GM19372 (cell line): Measurements from ENCODE around the gene GALNT12.
A peak's percentile ranks its signal among the peaks of the same experiment; 100 is the strongest.

Source experiments
- ATAC-seq: cut with Tn5 transposase; IDR thresholded peaks from one replicate; pipeline ENCODE4 v1.9.1; 2021; ENCODE audit warnings: mild to moderate bottlenecking, low read depth, moderate library complexity; ENCODE audit not compliant: unreplicated experiment

The GALNT12 gene

DNA sequence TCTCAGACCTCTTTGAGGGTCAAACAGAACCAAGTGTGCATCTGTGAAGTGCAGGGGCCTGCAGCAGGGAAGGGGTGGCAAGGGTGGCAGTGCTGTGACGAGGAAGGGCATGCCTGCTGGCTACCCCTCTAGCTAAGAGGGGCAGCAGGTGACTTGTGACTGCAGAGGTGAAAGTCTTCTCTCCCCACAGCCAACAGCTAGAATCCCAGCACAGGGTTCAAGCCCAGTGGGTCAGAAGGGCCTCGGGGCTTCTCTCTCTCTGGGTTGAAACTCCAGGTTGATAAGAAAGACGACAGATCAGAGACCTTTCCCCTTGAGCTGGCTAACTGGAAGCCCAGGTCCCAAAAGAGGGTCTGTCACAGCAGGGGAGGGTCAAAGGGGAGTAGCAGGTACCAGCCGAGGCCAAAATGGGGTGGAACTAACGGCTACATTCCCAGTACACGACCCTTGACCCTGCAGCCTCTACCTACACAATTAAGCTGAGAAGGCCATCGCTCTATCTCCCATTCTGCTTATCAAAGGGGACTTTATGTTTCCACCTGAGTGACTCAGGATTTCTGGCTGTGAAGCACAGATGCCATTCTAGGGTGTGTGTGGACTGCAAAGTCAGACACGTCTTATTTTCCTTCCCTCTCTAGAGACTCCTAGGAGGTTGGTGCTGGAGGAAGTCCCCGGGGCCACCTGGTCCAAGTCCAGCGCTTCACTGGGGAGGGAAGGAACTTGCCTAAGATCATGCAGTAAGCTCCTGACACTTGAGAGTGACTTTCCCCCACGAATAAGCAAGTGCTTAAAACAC lies 25.7 kb upstream of the GALNT12 start:
- no peak for ATAC-seq

DNA sequence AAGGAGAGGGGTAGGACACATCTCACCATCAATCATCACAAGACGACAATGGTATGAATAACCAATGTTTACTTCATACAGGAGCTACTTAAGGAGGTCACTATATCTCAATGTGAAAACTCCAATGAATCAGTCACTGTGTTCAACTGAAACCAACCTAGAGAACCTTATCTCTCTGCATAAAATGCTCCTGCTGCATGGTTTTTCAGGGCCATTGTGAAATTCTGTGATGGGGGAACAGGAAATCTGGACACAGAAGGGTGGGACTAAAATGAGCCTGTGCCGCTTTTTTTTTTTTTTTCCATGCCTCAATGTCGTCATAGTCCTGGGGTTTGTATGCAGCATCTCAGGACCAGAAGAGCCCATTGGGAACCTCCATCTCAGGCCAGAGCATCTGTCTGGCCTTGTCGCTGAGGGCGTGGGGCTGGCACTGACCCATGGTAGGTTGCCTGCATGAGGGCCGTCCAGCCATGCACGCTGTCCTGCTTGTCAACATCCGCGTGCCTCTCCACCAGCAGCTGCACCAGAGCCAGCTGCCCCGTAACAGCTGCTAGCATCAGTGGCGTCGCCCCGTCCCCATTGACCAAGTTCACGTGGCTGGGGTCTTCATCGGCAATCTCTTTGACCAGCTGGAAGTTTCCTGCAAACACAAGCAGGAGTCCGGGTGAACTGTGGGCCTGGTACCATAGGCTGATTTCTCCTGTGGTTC lies 23.8 kb upstream of the GALNT12 start:
- ATAC-seq, result no peak

DNA sequence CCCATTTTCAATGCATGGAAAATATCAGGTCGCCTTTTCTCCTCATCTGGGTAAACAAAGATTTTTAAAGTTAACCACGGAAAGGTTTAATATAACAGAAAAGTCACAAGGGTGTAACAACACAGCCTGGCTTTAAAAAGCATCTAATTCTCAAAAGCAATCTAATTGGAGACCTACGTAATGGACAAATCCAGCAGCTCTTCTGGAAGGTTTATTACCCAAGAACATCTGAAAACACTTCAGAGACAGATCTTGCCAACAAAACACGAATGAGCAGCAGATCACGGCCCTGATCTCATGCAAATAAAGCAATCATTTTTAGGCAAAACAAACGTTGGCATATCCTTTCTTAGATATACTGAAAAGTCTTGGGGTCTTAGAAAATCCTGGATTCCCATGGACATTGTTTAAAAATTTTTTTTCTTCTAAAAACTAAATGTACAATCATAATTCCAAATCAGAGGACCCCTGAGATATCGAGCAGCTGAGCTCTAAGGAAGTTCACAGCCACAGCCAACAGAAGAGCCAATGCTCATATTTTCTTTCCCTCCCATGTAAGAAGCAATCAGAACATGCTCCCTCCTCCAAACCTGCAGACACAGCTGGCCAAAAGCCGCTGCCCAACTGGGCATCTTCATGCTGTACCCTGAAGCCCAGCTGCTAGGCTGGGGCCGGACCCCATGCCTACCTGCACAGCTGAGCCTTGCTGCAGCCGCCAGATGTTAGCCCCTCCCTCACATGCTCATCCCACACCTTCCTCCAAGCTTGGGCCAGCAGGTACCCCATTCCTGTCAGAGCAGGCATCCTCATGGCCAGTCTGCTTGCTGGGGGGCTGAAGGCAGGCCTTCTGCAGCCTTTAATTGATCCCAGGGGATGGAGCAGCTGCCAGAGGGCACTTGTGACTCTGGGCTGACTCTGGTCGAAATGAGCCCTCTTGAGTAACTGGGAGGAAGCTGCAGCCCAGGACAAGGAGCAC lies 22.4 kb upstream of the GALNT12 start:
- no peak for ATAC-seq

DNA sequence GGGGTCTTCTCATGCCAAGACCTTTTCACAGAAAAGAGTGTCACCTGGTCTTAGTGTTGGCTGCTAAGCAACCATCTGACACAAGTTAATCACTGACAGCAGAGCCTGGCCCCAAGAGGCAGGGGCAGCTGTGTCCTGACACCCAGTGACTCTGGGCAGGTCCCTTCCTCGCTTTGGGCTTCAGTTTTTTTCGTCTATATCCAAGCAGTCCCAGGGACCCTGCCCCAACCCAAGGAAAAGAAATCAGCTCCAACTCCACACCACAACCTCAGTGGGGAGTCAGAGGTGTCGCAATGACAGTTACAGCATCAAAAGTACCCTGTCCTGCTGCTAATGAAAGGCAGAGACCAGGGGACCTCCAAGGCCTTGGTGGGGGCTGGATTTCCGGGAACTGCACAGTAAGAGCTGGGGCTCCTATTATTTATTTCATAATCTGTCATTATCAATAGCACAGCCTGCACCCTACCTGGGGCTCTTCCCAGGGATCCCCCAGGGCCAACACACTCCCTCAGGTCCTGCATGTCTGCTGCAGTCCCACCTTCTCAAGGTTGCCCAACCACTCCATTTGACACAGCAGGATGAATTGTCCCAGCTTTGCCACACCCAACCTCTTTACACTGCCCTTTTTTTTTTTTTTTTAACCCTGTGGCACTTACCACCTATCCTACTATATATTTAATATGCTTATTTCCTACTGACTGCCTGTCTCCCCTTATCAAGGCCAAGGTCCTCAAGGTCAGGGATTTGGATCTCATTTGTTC lies 20.5 kb upstream of the GALNT12 start:
- no peak for ATAC-seq

DNA sequence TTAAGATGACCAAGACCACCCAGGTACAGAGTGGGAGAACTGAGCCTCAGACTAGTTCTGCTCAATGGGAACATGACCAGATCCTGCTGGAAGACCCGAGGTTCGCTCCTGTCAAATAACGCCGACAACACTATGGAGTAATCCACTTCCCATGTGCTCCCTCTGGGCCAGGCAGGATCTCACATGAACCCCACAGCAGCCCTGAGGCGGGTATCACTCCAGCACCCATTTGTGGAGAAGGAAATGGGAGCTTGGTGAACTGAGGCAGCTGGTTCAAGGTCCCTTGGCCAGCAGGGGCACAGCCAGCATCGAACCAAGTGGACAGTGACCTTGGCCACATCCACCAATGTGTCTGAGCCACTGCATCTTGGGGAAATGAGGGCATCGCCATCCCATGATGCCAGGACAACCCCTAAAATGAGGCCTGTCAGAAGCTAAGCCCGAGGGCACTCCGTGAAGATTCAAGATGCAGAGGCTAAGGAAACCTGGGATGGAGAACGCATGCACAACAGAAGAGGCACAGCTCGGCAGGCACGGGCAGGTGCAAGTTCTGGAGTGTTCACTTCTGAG lies 19.6 kb upstream of the GALNT12 start:
- no peak for ATAC-seq

DNA sequence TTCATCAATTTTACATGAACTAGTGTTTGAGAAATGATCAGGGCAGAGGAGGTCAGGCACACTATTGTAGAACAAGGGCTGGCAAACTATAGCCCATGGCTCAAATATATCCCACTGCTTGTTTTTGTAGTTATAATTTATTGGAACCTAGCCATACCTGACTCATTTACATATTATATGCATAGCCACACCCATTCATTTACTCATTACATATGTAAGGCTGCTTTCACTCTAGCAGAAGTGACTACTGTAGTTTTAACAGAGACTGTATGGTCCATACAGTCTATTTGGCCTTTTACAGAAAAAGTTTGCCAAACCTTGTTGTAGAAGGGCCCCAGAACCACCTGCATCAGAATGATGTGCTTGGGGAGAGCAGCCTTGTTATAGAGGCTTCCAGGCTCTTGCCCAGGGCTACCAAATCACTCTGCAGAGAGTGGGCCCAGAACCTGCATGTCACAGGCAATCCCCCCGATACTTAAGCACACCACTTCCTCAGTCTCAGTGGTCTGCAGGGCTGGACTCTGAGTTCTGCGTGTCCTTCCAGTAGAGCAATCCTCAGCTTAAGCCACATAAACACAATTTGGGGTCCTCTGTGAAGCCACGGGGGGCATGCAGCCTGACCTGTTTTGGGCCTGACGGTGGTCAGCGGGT lies 17.9 kb upstream of the GALNT12 start:
- no peak for ATAC-seq

DNA sequence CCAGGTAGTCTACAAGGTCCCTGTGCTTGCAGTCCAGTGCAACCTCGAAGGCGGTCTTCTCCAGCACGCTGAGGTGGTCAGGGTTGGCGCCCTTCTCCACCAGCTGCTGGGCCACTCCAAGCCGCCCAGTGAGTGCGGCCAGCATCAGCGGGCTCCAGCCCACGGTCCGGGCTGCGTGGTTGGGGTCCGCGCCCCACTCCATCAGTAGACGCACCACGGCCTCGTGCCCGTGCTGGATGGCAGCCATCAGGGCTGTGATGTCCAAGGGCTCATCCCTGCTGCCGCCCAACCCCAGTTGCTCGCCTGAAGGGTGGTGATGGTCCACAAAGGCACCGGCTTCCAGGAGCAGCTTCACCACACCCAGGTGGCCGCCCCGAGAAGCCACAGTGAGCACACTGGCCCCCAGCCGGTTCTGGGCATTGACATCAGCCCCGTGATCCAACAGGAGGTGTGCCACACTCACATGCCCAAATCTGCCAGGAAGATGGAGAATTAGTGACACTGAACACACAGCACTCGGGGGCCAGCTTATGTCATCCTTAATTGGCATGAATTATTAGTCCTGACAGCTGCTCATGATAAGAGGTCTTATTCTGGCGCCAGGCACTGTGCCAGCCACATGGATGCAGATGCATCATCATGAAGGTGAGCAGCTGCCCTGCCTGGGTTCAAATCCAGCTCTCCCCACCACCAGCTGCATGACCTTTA lies 17.2 kb upstream of the GALNT12 start:
- no peak for ATAC-seq

DNA sequence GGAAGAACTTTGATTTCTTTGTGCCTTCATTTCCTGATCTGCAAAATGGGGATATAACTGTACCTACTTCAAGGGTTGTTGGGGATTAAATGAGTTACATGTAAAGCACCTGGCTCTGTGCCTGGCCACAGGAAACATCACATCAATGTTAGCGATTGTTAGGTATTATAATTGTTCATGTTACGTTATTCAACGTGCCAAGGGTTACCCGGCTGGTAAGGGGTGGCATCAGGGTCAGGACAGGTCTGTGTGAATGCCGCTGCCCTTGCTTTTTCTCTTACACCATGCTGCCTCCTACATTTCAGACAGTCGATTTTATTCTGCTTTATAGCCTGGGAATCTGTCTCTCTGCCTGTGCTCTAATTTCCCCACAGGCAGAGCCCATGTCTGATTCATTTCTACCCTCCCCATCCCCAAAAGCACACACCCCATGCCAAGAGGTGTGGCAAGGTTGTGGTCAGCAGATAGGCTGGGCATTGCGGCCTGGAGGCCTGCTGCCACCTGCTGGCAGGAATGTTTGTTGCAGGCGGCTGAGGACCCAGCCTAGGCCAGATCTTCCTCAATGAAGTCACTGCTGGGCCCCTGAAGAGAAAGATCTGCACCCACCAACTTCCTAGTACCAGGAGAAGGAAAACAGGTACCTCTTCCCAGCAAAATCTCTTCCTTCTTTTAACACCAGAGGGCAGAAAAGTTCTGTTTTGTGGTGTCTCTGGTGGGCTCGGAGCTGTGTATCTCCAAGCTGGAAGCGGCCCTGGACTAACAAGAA lies 16.4 kb upstream of the GALNT12 start:
- no peak for ATAC-seq

DNA sequence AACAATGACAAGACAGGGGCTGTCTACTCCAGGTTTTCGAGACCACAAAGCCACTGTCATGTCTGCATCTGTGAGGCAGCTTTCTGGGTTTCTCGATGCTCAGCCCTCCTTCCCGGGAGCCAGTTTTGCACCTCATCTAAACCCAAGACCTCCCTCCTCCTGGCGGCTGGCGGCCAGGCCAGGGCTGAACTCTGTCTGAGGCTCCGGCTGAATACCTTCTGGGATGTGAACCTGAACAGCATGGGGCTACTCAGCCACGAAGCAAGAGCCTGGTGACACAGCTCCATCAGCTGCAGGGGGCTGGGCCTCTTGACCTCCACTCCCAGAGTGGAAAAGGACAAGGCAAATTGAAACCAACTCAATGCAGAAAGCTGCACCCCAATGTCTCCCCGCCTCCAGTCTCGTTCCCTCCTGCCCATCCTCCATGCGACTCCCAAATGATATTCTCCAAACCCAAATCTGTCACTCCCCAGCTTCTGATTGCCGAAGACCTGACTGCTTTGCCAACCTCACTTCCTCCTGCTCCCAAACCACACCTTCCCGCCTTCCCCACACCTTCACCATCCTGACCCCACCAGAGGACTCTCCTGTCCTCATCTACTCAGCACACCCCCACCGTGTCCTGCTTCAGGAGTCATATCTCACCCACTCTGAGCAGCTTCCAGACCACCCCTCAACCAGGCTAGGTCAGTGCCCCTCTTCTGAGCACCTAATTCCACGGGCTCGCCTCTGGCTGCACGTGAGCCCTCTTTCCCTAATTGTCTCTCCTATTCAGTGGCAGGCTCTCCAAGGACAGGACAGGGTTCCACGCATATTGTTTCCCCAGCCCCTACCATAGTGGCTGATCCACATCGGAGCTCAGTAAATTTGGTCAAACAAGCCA lies 15.6 kb upstream of the GALNT12 start:
- ATAC-seq, result no peak

DNA sequence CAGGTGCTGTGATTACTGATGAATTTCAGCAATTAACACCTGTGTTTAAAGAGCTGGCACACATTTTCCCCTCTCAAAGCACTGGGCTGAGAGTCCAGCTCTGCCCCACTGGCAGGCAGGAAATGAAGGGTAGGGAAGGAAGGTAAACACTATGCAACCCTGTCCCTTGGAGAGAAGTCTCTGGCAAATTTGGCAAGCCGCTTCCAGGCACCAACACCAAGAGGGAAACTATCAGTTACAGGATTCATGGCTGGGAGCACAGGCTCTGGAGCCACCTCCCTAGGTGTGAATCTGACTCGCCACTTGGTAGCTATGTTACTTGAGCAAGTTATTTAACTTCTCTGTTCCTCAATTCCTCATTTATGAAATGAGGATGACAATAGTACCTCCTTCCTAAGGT lies 14.4 kb upstream of the GALNT12 start:
- no peak for ATAC-seq

DNA sequence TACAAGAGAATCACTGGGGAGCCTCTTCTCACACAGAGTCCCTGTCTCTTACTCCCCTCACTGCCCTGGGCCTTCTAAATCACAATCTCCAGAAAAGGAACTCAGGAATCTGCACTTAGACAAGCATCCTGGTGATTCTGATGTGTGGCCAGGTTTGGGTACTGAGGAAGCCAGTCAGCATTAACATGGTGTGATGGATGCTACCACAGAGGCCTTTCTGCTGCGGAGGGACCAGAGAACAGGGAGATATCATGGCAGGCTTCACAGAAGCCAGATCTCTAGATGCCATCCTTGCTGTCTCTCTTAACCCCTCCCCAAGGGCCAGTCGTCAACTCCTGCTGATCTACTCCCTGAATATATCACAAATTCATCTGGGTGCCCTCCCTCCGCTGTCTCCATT lies 12.7 kb upstream of the GALNT12 start:
- no peak for ATAC-seq

DNA sequence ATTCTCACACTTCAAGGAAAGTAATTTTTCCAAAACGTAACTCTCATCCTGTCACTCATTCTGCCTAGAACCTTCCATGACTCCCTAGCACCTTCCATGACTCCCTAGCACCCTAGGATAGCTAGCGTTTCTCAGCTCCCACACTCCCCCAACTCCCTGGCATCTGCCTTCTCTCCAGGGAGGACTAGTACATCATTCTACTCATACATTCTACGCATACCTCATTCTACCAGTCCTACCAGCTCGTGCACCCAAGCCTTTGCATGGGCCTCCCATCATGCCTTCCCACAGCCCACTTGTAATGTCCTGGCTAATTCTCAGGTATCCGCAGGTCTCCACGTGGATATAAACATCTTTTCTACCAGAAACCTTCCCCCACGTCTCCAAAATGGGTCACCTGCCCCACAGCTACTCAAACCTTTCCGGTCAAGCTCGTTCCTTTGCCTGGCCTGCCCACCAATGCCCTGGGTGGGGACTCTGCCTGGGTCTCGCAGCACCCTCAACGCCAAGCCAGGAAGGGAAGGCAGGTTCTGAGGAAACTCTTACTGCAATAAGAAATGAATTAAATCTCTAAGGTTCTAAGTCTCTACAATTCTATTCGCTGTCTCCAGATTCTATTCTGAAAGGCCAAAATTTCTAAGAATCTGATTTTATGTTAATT lies 12.0 kb upstream of the GALNT12 start:
- no peak for ATAC-seq

DNA sequence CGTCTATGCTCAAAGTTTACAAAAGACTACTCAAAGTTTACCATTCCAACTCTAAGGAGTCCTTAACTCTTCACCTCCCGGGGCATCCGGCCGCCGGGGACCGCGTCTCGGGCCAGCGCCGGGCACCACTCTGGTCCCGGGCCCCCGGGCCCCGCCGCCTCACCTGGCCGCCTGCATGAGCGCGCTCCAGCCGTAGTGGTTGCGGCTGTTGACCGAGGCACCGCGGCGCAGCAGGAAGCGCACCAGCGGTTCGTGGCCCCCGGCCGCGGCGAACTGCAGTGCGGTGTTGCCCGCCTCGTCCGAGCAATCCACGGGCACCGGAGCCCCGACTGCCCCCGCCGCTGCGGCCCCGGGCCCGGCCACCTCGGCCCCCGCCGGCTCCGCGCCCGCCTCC lies 11.5 kb upstream of the GALNT12 start:
- peak; percentile 35 for ATAC-seq

DNA sequence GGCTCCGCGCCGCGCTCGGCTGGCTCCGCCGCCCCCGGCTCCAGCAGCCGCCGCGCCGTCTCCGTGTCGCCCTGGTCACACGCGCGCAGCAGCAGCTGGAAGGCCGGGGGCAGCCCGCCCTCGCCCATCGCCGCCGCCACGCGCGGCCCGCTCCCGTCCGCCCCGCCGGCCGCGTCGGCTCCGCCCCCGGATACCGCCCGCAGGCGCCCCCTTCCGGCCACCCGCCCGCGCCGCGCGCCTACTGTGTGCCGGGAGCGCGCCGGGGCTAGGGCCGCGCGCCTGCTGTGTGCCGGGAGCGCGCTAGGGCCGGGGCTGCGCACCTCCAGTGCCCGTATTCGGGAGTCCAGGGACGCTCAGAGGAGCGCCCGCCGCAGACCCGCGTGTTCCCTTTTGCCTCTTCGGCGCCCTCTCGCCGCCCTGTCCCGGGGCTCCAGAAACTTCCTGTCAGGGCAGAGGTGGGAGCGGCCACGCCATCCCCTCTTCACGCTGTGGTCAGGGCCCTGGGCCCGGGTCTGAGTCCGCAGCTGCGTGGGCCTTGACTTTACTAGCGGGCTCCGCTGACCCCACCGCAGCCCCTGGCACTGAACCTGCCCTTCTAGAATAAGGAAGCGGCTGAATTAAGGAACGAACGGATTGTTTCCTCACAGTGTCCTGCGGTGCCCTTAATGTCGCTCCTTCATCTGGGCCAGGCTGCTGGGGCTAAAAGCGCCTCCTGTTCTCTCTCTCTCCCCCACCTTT lies 10.9 kb upstream of the GALNT12 start, which contains the start of gene ANKS6:
TSS of gene ANKS6 (minus strand) at position 192 of the 738 bp plus-strand sequence. CDS start at position 128, 64 bp downstream.
- peak; percentile 90 for ATAC-seq

DNA sequence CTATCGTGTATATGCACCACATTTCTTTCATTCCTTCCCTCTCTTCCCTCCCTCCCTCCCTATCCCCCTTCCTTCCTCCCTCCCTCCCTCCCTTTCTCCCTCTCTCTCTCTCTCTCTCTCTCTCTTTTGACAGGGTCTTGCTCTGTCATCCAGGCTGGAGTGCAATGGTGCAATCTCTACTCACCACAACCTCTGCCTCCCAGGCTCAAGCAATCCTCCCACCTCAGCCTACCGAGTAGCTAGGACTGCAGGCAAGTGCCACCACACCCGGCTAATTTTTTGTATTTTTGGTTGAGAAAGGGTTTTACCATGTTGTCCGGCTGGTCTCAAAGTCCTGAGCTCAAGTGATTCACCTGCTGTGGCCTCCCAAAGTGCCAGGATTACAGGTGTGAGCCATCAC lies 10.0 kb upstream of the GALNT12 start:
- ATAC-seq, result no peak

DNA sequence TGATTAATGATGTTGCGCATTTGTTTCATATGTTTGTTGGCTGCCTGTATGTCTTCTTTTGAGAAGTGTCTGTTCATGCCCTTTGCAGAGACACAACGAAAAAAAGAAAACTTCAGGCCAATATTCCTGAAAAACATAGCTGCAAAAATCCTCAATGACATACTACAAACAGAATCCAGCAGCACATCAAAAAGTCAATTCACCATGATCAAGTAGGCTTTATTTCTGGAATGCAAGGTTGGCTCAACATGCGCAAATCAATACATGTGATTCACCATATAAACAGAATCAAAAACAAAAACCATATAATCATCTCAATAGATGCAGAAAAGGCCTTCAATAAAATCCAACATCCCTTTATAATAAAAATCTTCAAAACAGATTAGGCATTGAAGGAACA lies 9.2 kb upstream of the GALNT12 start:
- no peak for ATAC-seq
